Lower leg skin (tissue), 4 donors: Measurements from ENCODE around the gene TSC1. TPM values are rescaled to one million over a fixed set of nuclear protein-coding genes. Genes with fewer than 3 reads are reported as not detected.

Source experiments
- DNase-seq, 2 donors: peaks; one replicate each; pipeline ENCODE4 v3.0.0-alpha.2; 2019; ENCODE audit warnings: low spot score in 2 of 2
- H3K4me3 ChIP-seq: fragments of 200-600 bp; sonication (generic); 2 replicates; pipeline ENCODE4 v1.5.1; 2017; ENCODE audit warnings: mild to moderate bottlenecking, low read depth; ENCODE audit not compliant: poor library complexity, severe bottlenecking
- CTCF ChIP-seq, 3 donors: fragments of 450-650 bp; IDR thresholded peaks; one replicate each; pipeline ENCODE4 v1.5.1; 2016; ENCODE audit warnings: antibody characterized with exemption in 3 of 3, mild to moderate bottlenecking in 3 of 3, moderate library complexity in 2 of 3
- POLR2A ChIP-seq, 2 donors: fragments of 450-650 bp; IDR thresholded peaks; one replicate each; pipeline ENCODE4 v1.6.1; 2016 to 2017; ENCODE audit warnings: antibody characterized with exemption in 2 of 2, mild to moderate bottlenecking in 1 of 2, moderate library complexity in 1 of 2
- WGBS, 2 donors: methylation state at CpG; one replicate each; pipeline ENCODE4 v1.1.5; 2018; 5-methylcytosine and 5-hydroxymethylcytosine counted together
- intact Hi-C: fragments of 100-400 bp; cut with DNase I; formaldehyde crosslinking; loops from one replicate; pipeline ENCODE4 v1.15.0; 2023; ENCODE audit warnings: low total_unique reads
- total RNA-seq, 4 donors: library from RNA; depleted of rRNA; stranded (reverse); fragments of >200 nt; gene quantifications; one replicate each; pipeline ENCODE4 v1.1.0, GENCODE V29; 2016

TSC1 gene
- total RNA-seq, 4 donors from 2014 or later = 27.1 to 67.7 (median 32.5) TPM

DNA sequence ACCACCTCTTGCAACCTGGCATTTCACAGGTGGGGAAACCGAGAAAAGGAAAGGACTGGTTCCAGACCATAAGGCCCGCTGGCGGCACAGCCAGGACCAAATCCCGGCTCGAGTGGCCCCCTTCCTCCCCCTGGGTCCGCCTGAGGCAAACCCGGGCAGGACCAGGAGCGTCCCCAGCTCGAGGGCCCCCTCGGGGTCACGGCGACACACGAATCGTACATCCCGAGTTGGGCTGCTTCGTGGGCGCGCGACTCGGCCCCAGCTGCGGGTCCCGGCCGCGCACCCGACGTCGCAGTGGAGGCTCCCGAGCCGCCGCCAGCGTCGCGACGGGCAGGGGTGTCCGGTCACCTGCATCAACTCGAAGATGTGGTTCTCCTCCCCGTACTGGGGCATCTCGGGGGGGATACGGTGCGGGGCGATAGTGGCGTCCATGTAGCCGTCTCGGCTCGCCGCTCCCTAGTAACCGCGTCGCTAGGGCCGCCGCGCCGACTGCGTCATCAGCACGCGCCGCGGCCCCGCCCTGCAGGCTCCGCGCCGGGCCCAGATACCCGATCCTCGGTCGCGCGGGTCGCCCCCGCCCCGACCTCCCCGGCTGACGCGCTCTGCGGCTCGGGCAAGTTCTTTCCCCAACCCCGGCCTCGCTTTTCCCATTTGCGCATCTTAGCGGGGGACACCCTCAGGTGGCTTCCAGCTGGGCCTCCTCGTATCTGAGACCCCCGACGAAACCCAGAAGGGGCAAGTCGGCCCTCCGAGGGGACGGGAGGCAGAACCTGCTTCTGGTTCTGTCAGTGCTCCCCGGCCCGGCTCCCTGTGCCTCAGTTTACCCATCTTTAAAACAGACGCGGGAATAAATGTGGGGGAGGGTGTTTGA lies 66.4 kb downstream of the TSC1 start, which contains the start of gene AK8:
Gene AK8 (minus strand): TSS at position 461 of the 871 bp plus-strand sequence. CDS start 29 bp downstream, at position 432.
- peak; percentile 49 to 92 for DNase-seq
- H3K4me3 ChIP-seq = peak within 1 kb of the TSS; percentile 94
- no peak for TF ChIP-seq CTCF (IDR thresholded peaks at IDR 0.05)
- no peak for TF ChIP-seq POLR2A (IDR thresholded peaks at IDR 0.05)
- 0 to 1% methylated on average over 29 to 56 of the region's 89 CpGs for WGBS, 2 donors
- intact Hi-C loops = no loop called here

DNA sequence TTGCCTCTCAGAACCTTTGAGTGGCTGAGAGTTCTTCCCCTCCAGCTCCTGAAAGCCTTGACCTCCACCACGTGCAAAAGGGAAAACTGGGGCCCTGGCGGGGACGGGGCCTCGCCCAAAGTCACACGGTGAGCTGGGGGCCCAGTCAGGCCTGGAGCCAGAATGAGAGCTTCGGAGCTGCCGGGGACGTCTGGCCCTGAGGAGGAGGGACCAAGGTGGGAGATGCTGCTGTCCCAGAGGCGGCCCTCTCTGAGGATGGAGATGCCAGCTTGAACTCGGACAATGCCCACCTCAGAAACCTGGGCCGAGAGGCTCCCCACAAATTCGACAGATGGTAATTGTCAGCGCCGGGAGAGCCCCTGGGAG lies 67.0 kb downstream of the TSC1 start:
- TF ChIP-seq POLR2A (IDR thresholded peaks at IDR 0.05) = no peak
- TF ChIP-seq CTCF (IDR thresholded peaks at IDR 0.05) = no peak
- intact Hi-C loops = no loop called here

DNA sequence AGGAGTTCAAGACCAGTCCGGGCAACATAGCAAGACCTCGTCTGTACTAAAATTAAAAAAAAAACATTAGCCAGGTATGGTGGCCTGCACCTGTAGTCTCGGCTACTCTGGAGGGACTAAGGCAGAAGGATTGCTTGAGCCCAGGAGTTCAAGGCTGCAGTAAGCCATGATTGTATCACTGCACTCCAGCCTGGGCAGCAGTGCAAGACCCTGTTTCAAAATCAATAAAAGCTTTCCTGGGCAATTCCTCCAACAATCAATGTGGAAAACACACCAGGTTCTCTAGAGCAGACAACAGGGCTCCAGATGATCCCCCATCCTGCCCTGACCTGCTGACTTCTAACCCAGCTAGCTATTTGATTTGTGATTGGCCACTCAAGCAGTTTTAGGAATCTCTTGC lies 67.6 kb downstream of the TSC1 start:
- DNase-seq = no peak
- intact Hi-C loops = no loop called here
- no peak overlapping the region for H3K4me3 ChIP-seq
- WGBS, 2 donors = 83 to 93% methylated on average over 3 of the region's 3 CpGs
- TF ChIP-seq CTCF (IDR thresholded peaks at IDR 0.05) = no peak
- no peak for TF ChIP-seq POLR2A (IDR thresholded peaks at IDR 0.05)

More for the DNA sequence above, 67.0 kb downstream of the TSC1 start:
- no peak for DNase-seq
- peak overlapping the region; percentile 94 for H3K4me3 ChIP-seq
- 37 to 52% methylated on average over 10 to 12 of the region's 14 CpGs for WGBS, 2 donors

DNA sequence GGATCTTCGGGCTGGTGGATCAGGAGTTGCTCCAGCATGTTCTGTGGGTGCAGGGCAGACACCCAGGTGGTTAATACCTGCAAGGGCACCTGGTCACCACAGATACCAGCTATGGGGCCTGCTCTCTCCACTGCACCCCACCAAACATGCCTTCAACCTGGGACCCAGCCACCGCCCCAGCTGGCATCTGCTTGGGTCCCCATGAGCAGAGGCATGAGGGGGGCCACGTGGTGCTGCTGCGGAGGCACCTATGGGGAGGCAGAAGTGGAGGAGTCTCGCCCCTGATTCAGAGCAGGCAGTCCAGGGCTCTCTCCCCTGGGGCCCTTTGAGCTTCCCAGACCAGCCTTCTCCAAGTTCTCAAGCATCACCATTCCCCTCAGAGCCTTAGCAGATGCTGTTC lies 69.3 kb downstream of the TSC1 start:
- intact Hi-C loops = no loop called here
- no peak overlapping the region for H3K4me3 ChIP-seq
- 78 to 92% methylated on average over 1 to 3 of the region's 5 CpGs for WGBS, 2 donors
- TF ChIP-seq CTCF (IDR thresholded peaks at IDR 0.05) (no peak), POLR2A (IDR thresholded peaks at IDR 0.05) (no peak)
- DNase-seq = no peak

DNA sequence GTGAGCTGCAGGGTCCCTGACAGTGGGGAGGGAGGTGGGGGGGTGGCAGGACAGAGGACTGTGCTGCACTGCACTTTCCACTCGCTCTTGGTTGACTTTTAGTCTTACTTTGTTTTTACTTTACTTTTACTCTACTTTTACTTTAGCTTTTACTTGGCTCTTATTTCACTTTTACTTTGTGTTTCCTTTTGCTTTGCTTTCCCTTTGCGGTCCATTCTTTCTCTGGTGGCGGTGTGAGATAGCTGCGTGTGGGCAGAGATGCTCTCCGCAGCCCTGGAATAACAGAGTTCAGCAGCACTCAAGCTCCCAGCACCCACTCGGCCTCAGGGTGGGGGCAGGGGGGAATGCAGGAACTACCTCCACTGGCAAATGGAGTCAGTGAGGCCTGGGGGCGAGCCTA lies 71.0 kb downstream of the TSC1 start:
- no peak for TF ChIP-seq POLR2A (IDR thresholded peaks at IDR 0.05)
- no peak for TF ChIP-seq CTCF (IDR thresholded peaks at IDR 0.05)
- 82 to 87% methylated on average over 7 of the region's 7 CpGs for WGBS, 2 donors
- intact Hi-C loops = no loop called here

More for the DNA sequence above, 71.0 kb downstream of the TSC1 start:
- DNase-seq = no peak
- no peak overlapping the region for H3K4me3 ChIP-seq
